ENCODE measurements around the gene IFITM10. TPM values are rescaled to one million over a fixed set of nuclear protein-coding genes. Genes with fewer than 3 reads are reported as not detected.

IFITM10 gene
- total and polyA plus RNA-seq, 2 experiments from 2014 or later: 0.89 to 1.4 TPM

DNA sequence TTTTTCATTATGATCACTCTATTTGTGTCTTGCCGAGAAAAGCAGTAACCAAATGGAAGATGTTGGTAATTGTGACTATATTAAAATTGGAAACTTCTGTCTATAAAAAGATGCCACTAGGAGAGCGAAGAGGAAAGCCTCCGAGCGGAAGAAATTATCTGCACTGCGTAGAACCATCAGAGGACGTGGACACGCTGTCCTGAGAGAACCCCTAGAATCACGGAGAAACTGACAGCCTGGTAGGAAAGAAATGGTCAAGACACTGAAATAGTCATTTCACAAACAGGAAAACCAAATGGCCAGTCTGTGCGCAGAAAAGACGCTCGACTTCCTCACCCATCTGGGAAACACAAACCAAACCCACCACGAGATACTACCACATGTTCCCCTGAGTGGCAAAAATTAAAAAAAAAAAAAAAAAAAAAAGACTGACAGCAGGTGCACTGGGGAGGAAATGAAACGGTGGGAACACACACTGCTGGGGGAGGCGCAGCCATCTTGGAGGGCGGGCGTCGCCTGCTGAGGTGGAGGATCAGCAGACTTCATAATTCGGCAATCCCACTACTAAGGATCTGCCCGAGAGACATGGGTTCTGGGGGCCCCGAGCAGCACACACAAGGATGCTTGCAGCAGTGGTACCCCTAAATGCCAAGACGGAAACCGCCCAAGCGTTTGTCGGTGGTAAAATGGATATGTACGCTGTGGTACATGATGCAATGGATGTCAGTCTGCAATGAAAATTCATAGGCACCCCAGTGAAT lies 21.3 kb downstream of the IFITM10 start:
- H3K27ac ChIP-seq: no peak overlapping the region
- H3K79me2 ChIP-seq: no peaks in the 10 kb centered on the region
- DNase-seq (ENCODE audit: low spot score): no peak
- H3K4me1 ChIP-seq (ENCODE audit: insufficient read depth): peaks cover 5% of the 10 kb centered on the region
- 94% methylated on average over 25 of the region's 25 CpGs for WGBS (ENCODE audit: low lambda C conversion rate, missing lambda C conversion rate)
- H3K9me2 ChIP-seq (replicated peaks; ENCODE audit: insufficient read depth): no peaks in the 10 kb centered on the region
- H3K36me3 ChIP-seq (replicated peaks; ENCODE audit: insufficient read depth, low read depth): no peaks in the 10 kb centered on the region
- H3K27me3 ChIP-seq: no peaks in the 10 kb centered on the region
- TF ChIP-seq, protein P1, sequence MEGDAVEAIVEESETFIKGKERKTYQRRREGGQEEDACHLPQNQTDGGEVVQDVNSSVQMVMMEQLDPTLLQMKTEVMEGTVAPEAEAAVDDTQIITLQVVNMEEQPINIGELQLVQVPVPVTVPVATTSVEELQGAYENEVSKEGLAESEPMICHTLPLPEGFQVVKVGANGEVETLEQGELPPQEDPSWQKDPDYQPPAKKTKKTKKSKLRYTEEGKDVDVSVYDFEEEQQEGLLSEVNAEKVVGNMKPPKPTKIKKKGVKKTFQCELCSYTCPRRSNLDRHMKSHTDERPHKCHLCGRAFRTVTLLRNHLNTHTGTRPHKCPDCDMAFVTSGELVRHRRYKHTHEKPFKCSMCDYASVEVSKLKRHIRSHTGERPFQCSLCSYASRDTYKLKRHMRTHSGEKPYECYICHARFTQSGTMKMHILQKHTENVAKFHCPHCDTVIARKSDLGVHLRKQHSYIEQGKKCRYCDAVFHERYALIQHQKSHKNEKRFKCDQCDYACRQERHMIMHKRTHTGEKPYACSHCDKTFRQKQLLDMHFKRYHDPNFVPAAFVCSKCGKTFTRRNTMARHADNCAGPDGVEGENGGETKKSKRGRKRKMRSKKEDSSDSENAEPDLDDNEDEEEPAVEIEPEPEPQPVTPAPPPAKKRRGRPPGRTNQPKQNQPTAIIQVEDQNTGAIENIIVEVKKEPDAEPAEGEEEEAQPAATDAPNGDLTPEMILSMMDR (IDR thresholded peaks at IDR 0.05; ENCODE audit: poor library complexity): no peak
- TF ChIP-seq EZH2phosphoT487 (IDR thresholded peaks at IDR 0.05; ENCODE audit: low read depth, severe bottlenecking, unreplicated experiment): no peak
- TF ChIP-seq EZH2 (IDR thresholded peaks at IDR 0.05; ENCODE audit: borderline replicate concordance): no peak
- H2AFZ ChIP-seq: no peak overlapping the region
- no peaks in the 10 kb centered on the region for H3K9me3 ChIP-seq (ENCODE audit: low read depth)
- H4K20me1 ChIP-seq (ENCODE audit: insufficient read depth, poor library complexity, severe bottlenecking): no peaks in the 10 kb centered on the region
- H3K4me3 ChIP-seq: no peak overlapping the region
- H3K4me2 ChIP-seq: no peak overlapping the region

DNA sequence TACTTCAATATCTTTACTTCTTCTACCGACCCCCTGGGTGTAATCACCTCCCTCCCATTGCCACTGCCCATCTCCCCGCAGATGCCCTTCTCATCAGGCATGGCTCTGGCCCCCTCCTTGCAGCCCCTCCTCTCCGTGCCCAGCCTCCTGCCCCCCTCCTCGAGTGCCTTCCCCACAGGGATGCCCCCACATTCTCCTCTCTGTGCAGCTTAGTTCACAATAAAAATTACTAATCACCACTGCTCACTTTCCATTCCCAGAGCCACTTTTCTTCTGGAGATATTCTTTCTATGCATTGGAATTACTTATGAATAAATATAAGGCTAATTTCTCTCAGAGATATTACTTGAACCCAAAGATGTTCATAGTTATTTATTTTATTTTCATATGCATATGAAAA lies 22.1 kb downstream of the IFITM10 start:
- H3K9me2 ChIP-seq (replicated peaks; ENCODE audit: insufficient read depth): no peaks in the 10 kb centered on the region
- 47% methylated on average over 3 of the region's 4 CpGs for WGBS (ENCODE audit: low lambda C conversion rate, missing lambda C conversion rate)
- peaks cover 5% of the 10 kb centered on the region for H3K4me1 ChIP-seq (ENCODE audit: insufficient read depth)
- no peak for DNase-seq (ENCODE audit: low spot score)
- H2AFZ ChIP-seq: no peak overlapping the region
- no peak for TF ChIP-seq EZH2phosphoT487 (IDR thresholded peaks at IDR 0.05; ENCODE audit: low read depth, severe bottlenecking, unreplicated experiment)
- TF ChIP-seq EZH2 (IDR thresholded peaks at IDR 0.05; ENCODE audit: borderline replicate concordance): no peak
- TF ChIP-seq, protein P1 (IDR thresholded peaks at IDR 0.05; ENCODE audit: poor library complexity): no peak
- no peak overlapping the region for H3K4me2 ChIP-seq
- no peaks in the 10 kb centered on the region for H3K36me3 ChIP-seq (replicated peaks; ENCODE audit: insufficient read depth, low read depth)
- H3K27me3 ChIP-seq: no peaks in the 10 kb centered on the region
- no peaks in the 10 kb centered on the region for H3K79me2 ChIP-seq
- H3K4me3 ChIP-seq: no peak overlapping the region
- no peak overlapping the region for H3K27ac ChIP-seq
- no peaks in the 10 kb centered on the region for H3K9me3 ChIP-seq (ENCODE audit: low read depth)
- no peaks in the 10 kb centered on the region for H4K20me1 ChIP-seq (ENCODE audit: insufficient read depth, poor library complexity, severe bottlenecking)

- Histone ChIP-seq H3K4me2 (no peak overlapping the region), H3K27ac (no peak overlapping the region), H3K4me1 (ENCODE audit: insufficient read depth) (peaks cover 5% of the 10 kb centered on the region), H2AFZ (no peak overlapping the region), H3K9me3 (ENCODE audit: low read depth) (no peaks in the 10 kb centered on the region), H3K27me3 (no peaks in the 10 kb centered on the region), H3K36me3 (replicated peaks; ENCODE audit: insufficient read depth, low read depth) (no peaks in the 10 kb centered on the region), H4K20me1 (ENCODE audit: insufficient read depth, poor library complexity, severe bottlenecking) (no peaks in the 10 kb centered on the region), H3K79me2 (no peaks in the 10 kb centered on the region), H3K9me2 (replicated peaks; ENCODE audit: insufficient read depth) (no peaks in the 10 kb centered on the region), H3K4me3 (no peak overlapping the region)
- DNase-seq (ENCODE audit: low spot score): no peak
- no peak for TF ChIP-seq EZH2 (IDR thresholded peaks at IDR 0.05; ENCODE audit: borderline replicate concordance)
- TF ChIP-seq EZH2phosphoT487 (IDR thresholded peaks at IDR 0.05; ENCODE audit: low read depth, severe bottlenecking, unreplicated experiment): no peak
- TF ChIP-seq, protein P1 (IDR thresholded peaks at IDR 0.05; ENCODE audit: poor library complexity): no peak
- WGBS (ENCODE audit: low lambda C conversion rate, missing lambda C conversion rate): 87% methylated on average over 9 of the region's 9 CpGs
These were observed 22.5 kb downstream of the IFITM10 start for GRCh38 chr11:1727861-1728260.
